GM19099 (cell line): Measurements from ENCODE around the gene SPEF1.
A peak's percentile ranks its signal among the peaks of the same experiment; 100 is the strongest.

Experiments
- POLR2A ChIP-seq: IDR thresholded peaks from 3 replicates; pipeline ENCODE4 v1.6.1; 2011; ENCODE audit warnings: low read depth; ENCODE audit not compliant: insufficient read length; ENCODE audit errors: extremely low read depth

Gene SPEF1

DNA sequence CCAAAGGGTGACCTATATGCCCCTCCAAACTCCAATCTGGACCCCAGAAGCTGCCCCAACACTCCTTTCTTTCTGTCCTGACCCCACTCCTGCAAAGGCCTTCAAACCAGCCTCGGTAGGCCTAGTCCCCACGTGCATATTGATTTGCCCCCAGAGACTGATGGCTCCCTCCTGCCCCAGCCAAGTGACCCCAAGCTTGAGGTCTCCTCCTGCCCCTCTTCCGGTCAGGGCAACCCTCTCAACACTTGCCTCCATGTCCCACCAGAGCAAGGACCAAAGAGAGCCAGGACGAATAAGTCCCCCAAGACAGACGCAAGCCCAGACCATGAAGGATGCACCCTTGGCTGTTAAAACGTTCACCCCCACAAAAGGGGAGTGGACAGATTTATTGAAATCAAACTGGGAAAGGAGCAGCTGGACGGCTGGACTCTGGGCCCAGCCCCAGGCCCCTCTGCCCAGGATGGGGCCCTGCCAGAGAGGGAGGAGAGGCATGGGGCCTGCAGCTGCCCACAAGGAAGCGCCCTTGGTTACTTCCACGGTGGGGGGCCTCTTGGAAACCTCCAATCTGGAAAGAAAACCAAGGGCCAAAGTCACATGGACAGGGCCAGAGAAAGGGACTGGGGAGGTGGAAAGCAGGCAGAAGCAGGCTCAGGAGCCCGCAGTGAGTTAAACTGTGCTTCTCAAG is 2.4 kb upstream of the SPEF1 start:
- TF ChIP-seq POLR2A = no peak

DNA sequence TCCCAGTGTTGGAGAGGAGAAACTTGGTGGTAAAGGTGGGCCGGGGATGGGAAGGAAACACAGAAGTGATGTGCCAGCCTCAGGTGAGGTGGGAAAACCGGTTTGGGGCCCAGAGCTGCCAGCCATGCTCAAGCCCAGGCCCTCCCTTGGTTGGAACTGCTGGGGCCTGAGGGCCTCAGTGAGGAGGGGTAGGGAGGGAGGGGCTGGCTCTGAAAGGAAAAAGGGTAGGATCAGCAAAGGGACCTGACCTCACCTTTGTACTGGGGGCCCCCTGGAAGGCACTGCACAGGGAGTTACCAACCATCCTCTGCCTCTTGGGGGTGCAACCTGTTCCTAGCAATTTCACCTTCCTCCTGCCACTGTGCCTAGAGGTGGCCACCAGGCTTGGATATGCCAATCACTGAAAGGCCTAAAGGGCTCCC is 1.8 kb upstream of the SPEF1 start:
- no peak for TF ChIP-seq POLR2A

GRCh38 chr20:3782597-3782996 is 1.3 kb upstream of the SPEF1 start:
- no peak for TF ChIP-seq POLR2A

- no peak for TF ChIP-seq POLR2A
Observed at GRCh38 chr20:3778976-3779375, 2.3 kb downstream of the SPEF1 start.

GRCh38 chr20:3777716-3778629 is 3.3 kb downstream of the SPEF1 start:
- no peak for TF ChIP-seq POLR2A

GRCh38 chr20:3777381-3777715 is 3.9 kb downstream of the SPEF1 start:
- TF ChIP-seq POLR2A = no peak

GRCh38 chr20:3775457-3776108 is 5.7 kb downstream of the SPEF1 start:
- no peak for TF ChIP-seq POLR2A

DNA sequence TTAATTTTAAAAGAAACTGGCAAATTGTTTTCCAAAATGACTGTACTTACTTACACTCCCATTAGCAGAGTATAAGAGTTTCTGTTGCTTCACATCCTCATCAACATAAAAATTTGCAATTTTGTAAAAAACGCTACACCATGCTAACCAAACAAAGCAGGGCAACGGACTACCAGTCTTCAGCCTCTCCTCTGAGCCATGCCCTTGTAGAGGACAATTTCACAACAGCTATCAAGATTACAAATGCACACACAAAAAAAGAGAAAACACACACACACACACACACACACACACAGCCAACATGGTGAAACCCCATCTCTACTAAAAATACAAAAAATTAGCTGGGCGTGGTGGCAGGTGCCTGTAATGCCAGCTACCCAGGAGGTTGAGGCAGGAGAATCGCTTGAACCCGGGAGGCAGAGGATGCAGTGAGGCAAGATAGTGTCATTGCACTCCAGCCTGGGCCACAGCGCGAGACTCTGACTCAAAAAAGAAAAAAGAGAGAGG is 9.6 kb downstream of the SPEF1 start:
- TF ChIP-seq POLR2A = no peak

- TF ChIP-seq POLR2A = no peak
Observed at GRCh38 chr20:3768342-3769130, 12.7 kb downstream of the SPEF1 start.

DNA sequence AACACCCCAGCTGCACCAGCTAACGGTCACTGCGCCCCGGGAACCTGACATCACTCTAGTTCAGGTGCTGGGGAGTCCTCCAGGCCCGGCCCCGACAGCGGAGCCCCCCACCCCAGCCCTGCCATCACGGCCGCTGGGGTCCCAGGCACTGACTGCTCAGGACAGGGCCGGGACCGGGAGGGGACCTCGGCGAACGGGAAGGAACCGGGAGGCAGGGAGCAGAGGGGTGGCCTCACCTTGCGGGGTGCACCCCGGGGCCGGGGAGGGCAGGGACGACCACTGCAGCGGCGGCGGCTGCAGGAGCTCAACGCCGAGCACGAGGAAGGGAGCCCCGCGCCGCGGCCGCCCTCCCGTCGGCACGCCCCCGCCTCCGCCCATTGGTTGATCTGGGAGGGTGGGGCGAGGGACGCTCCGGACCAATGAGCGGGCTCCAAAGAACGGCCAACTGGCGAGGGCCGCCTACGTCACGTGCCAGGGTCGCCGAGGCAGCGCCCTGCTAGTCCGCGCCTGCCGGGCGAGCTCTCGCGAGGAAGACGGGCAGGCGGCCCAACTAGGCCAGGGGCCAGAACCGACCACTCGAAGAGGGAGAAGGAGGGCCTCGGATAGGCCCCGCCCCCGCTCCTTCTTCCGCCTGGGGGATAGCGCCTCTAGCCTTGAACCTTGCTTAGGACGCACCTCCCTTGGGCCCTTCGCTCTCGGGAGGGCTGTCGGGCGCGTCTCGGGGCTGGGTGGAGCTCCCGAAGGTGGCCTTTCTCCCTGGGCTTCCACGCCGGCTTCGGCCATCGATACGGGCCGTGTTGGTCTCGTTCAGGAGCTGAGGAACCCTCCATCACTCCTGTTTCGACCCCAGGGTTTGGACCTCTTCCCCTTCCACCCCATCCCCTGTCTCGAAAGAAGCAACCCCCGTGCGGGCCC is 13.6 kb downstream of the SPEF1 start, which contains the start of gene ADISSP:
Gene ADISSP (minus strand): TSS at position 327 of the 915 bp plus-strand sequence. CDS start 7,653 bp downstream, outside the sequence.
- TF ChIP-seq POLR2A = peak; percentile 70

DNA sequence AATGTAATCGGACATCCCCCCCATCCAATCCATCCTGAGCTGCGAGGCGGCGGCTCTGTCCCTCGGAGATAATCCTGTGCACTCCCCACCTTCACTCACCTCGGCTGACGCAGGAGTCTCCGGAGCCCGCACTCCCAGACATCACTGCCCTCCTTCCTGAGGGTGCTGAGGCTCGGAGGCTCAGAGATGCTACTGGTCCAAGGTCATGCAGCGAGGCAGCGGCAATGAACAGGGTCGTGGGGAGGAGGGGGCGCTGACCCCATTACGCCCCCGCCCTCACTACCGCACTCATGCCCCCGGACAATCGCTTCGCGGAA is 14.2 kb downstream of the SPEF1 start:
- no peak for TF ChIP-seq POLR2A

DNA sequence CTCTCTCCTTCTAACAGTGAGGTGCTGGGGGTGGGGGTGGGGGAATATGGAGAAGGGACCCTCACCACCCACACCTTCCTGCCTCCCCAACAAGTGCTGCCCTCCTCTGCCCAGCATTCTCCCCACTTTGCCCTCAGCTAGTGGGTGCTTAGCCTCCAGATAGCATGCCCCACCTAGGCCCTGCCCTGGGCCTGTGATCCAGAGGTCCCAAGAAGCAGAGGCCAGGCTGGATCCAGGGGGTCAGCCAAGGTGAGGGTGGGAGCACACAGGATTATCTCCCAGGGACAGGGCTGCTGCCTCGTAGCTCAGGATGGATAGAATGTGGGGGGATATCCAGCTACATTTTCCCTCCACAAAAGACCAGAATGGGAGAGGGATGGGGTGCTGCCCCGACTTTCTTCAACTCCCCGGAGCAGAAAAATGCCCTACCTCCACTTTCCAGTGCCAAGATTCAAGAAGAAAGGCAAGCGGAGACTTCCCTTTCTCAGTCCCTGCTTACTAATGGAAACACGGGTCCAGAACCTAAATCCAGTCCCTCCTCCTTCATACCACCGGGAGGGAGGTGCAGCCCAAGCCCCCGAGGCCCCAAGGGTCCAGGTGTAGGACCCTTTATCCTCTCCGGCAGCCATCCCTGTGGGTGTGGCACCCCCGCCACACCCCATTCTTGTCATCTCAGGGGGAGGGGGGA is 14.7 kb downstream of the SPEF1 start:
- TF ChIP-seq POLR2A = no peak
